GM18868 (cell line): Measurements from ENCODE around the gene FOLR1.
A peak's percentile ranks its signal among the peaks of the same experiment; 100 is the strongest.

Source experiments
- ATAC-seq: cut with Tn5 transposase; IDR thresholded peaks from one replicate; pipeline ENCODE4 v1.9.1; 2021; ENCODE audit warnings: mild to moderate bottlenecking, moderate library complexity; ENCODE audit not compliant: unreplicated experiment

FOLR1 gene

GRCh38 chr11:72222907-72223614 is 31.1 kb downstream of the FOLR1 start:
- ATAC-seq: peak; percentile 70

- peak; percentile 50 for ATAC-seq
These were observed 31.9 kb downstream of the FOLR1 start for GRCh38 chr11:72223615-72224563.

GRCh38 chr11:72224564-72225410 is 32.8 kb downstream of the FOLR1 start, which contains the start of gene INPPL1:
Gene INPPL1, plus strand, starts transcription at chr11:72224767. Its CDS starts 218 bp downstream, at chr11:72224985.
- no peak for ATAC-seq

GRCh38 chr11:72225411-72225951 is 33.5 kb downstream of the FOLR1 start:
- ATAC-seq: no peak

GRCh38 chr11:72226701-72227100 is 34.8 kb downstream of the FOLR1 start:
- ATAC-seq: no peak

- no peak for ATAC-seq
These were observed 35.6 kb downstream of the FOLR1 start for GRCh38 chr11:72227316-72228228.

GRCh38 chr11:72228229-72228843 is 36.4 kb downstream of the FOLR1 start:
- no peak for ATAC-seq

- no peak for ATAC-seq
These were observed 36.9 kb downstream of the FOLR1 start for GRCh38 chr11:72228844-72229231.

- no peak for ATAC-seq
These were observed 37.5 kb downstream of the FOLR1 start for GRCh38 chr11:72229336-72229924.

GRCh38 chr11:72229925-72230763 is 38.2 kb downstream of the FOLR1 start:
- ATAC-seq: no peak

GRCh38 chr11:72230764-72231365 is 38.9 kb downstream of the FOLR1 start:
- no peak for ATAC-seq

GRCh38 chr11:72231396-72232259 is 39.7 kb downstream of the FOLR1 start:
- ATAC-seq: no peak

- ATAC-seq: no peak
These were observed 40.5 kb downstream of the FOLR1 start for GRCh38 chr11:72232260-72233055.

- no peak for ATAC-seq
These were observed 41.3 kb downstream of the FOLR1 start for GRCh38 chr11:72233056-72233772.
